Endothelial cell of umbilical vein (primary cell): ENCODE measurements around the gene EEIG1.

Experiments
- CTCF ChIP-seq, 2 donors: IDR thresholded peaks; 1 replicate in 1 of 2; 2 replicates in 1 of 2; pipeline ENCODE4 v1.5.1; 2011; ENCODE audit warnings: low read length in 2 of 2, mild to moderate bottlenecking in 2 of 2, moderate library complexity in 2 of 2, control low read depth in 1 of 2, inconsistent platforms in 1 of 2, low read depth in 1 of 2; ENCODE audit not compliant: insufficient read depth in 1 of 2; ENCODE audit errors: extremely low read depth in 1 of 2
- EZH2 ChIP-seq: IDR thresholded peaks from 2 replicates; pipeline ENCODE4 v1.6.1; 2012; ENCODE audit warnings: borderline replicate concordance, low read depth, mild to moderate bottlenecking, moderate library complexity, low read length, inconsistent platforms; ENCODE audit not compliant: severe bottlenecking
- JUN ChIP-seq: IDR thresholded peaks from 2 replicates; pipeline ENCODE4 v1.6.1; 2011; ENCODE audit warnings: borderline replicate concordance, low read depth; ENCODE audit not compliant: insufficient read length, insufficient read depth
- MAX ChIP-seq: IDR thresholded peaks from 2 replicates; pipeline ENCODE4 v1.6.1; 2011; ENCODE audit not compliant: insufficient read depth, insufficient read length
- MYC ChIP-seq: IDR thresholded peaks from one replicate; pipeline ENCODE4 v1.6.1; 2011; ENCODE audit warnings: mild to moderate bottlenecking, low read depth, low read length
- POLR2A ChIP-seq: IDR thresholded peaks from 2 replicates; pipeline ENCODE4 v1.6.1; 2012; ENCODE audit warnings: low read depth, mild to moderate bottlenecking, control low read depth, low read length
- POLR2AphosphoS5 ChIP-seq: IDR thresholded peaks from 2 replicates; pipeline ENCODE4 v1.6.1; 2012; ENCODE audit warnings: low read depth, mild to moderate bottlenecking, control low read depth, low read length, moderate library complexity; ENCODE audit not compliant: insufficient read depth

- no peak for TF ChIP-seq POLR2AphosphoS5
- no peak for TF ChIP-seq CTCF (IDR thresholded peaks at IDR 0.05; ENCODE audit: extremely low read depth in 1 of 2, insufficient read depth in 1 of 2, low read depth in 1 of 2, low read length in 2 of 2)
- no peak for TF ChIP-seq POLR2A
- TF ChIP-seq MYC, result no peak
- no peak for TF ChIP-seq EZH2
- no peak for TF ChIP-seq JUN
- no peak for TF ChIP-seq MAX
Observed at GRCh38 chr9:127976498-127976897, 4.3 kb downstream of the EEIG1 start.
